DMS114 treated with DMSO at 0.1 percent for 48 hours (cell line): Measurements from ENCODE around the gene FCRL4.
A peak's percentile ranks its signal among the peaks of the same experiment; 100 is the strongest.

ENCODE experiments used
- DNase-seq: peaks from one replicate; lab custom pipeline; 2025; ENCODE audit not compliant: unreplicated experiment; lab: John Stamatoyannopoulos, UW

FCRL4 gene

GRCh38 chr1:157597959-157598667 is at the start of gene FCRL4:
TSS of gene FCRL4 (minus strand) at chr1:157598085. CDS start at chr1:157597944, 141 bp downstream.
- DNase-seq: no peak

GRCh38 chr1:157646144-157646543 is 48.3 kb upstream of the FCRL4 start:
- DNase-seq: no peak

- no peak for DNase-seq
These were observed 43.3 kb upstream of the FCRL4 start for GRCh38 chr1:157641177-157641576.

- no peak for DNase-seq
These were observed 41.9 kb upstream of the FCRL4 start for GRCh38 chr1:157639800-157640199.

GRCh38 chr1:157628773-157629172 is 30.9 kb upstream of the FCRL4 start:
- no peak for DNase-seq

GRCh38 chr1:157626099-157626498 is 28.2 kb upstream of the FCRL4 start:
- DNase-seq: no peak

- no peak for DNase-seq
These were observed 26.6 kb upstream of the FCRL4 start for GRCh38 chr1:157624471-157624870.

GRCh38 chr1:157622471-157622870 is 24.6 kb upstream of the FCRL4 start:
- no peak for DNase-seq

GRCh38 chr1:157618190-157618589 is 20.3 kb upstream of the FCRL4 start:
- DNase-seq: no peak

GRCh38 chr1:157600236-157600635 is 2.4 kb upstream of the FCRL4 start:
- no peak for DNase-seq

GRCh38 chr1:157596384-157596783 is 1.5 kb downstream of the FCRL4 start:
- no peak for DNase-seq

- no peak for DNase-seq
These were observed 2.5 kb downstream of the FCRL4 start for GRCh38 chr1:157595356-157595755.

- DNase-seq: no peak
These were observed 11.9 kb downstream of the FCRL4 start for GRCh38 chr1:157585984-157586383.

GRCh38 chr1:157584503-157584902 is 13.4 kb downstream of the FCRL4 start:
- no peak for DNase-seq

- DNase-seq: no peak
These were observed 17.1 kb downstream of the FCRL4 start for GRCh38 chr1:157580828-157581210.

- peak; percentile 70 for DNase-seq
These were observed 17.6 kb downstream of the FCRL4 start for GRCh38 chr1:157580179-157580827.

GRCh38 chr1:157577420-157577819 is 20.5 kb downstream of the FCRL4 start:
- DNase-seq: no peak

GRCh38 chr1:157575744-157576143 is 22.1 kb downstream of the FCRL4 start:
- DNase-seq: no peak

- no peak for DNase-seq
These were observed 23.0 kb downstream of the FCRL4 start for GRCh38 chr1:157574836-157575235.

- no peak for DNase-seq
These were observed 31.2 kb downstream of the FCRL4 start for GRCh38 chr1:157566484-157567300.

- DNase-seq: no peak
These were observed 35.4 kb downstream of the FCRL4 start for GRCh38 chr1:157562515-157562914.

- DNase-seq: no peak
These were observed 39.8 kb downstream of the FCRL4 start for GRCh38 chr1:157558119-157558518.
